ENCODE measurements around the gene INPP5A. TPM values are rescaled to one million over a fixed set of nuclear protein-coding genes. Genes with fewer than 3 reads are reported as not detected.

The INPP5A gene
- total and polyA plus RNA-seq, 9 of the 15 experiments (the other 6 are each of a cell fraction or from before 2014, with no cell fraction given) = 0.66 to 11.6 (median 7.7) TPM

- in situ Hi-C loops (cut with MboI) (no loop called here), intact Hi-C loops (cut with micrococcal nuclease) (no loop called here)
- no peaks in the 10 kb centered on the region for H3K9me3 ChIP-seq (replicated peaks; ENCODE audit: control insufficient read depth, insufficient read depth, low read depth, low read length)
- ChIA-PET CTCF (ENCODE audit: low intra/inter-chr PET ratio) (no interaction called here), POLR2A (interaction anchor here (0.6 kb wide), 1 partner anchor 210 kb away, joined by 3 read pairs; no protein-coding TSS in a partner anchor)
- H3K4me3 ChIP-seq = no peak overlapping the region
- H3K4me2 ChIP-seq (ENCODE audit: insufficient read depth, low read length) = no peak overlapping the region
- WGBS (ENCODE audit: insufficient coverage, low coverage, missing lambda C conversion rate) = no CpG with 5 or more reads among the region's 5 CpGs
- no peak for FAIRE-seq
- no peaks in the 10 kb centered on the region for H3K27me3 ChIP-seq (ENCODE audit: control insufficient read depth in 2 of 2, insufficient read depth in 2 of 2, low read length in 2 of 2)
- TF ChIP-seq ZNF41 (CRISPR knock-in tag; conservative IDR thresholded peaks at IDR 0.05) = no peak
- no peak for TF ChIP-seq REST (IDR thresholded peaks at IDR 0.05; ENCODE audit: borderline replicate concordance)
- TF ChIP-seq REST (CRISPR knock-in tag; IDR thresholded peaks at IDR 0.05; ENCODE audit: low read depth) = no peak
- no peak for TF ChIP-seq SPI1 (IDR thresholded peaks at IDR 0.05; ENCODE audit: borderline replicate concordance, low read depth, low read length)
- no peak overlapping the region for H3K27ac ChIP-seq (ENCODE audit: extremely low read depth, low read depth, low read length)
- no peaks in the 10 kb centered on the region for H3K36me3 ChIP-seq (ENCODE audit: control insufficient read depth, insufficient read depth, low read length)
- no peak for ATAC-seq
- DNase-seq (ENCODE audit: extremely low read depth in 1 of 4, low spot score in 3 of 4) = no peak
- no peaks in the 10 kb centered on the region for H3K9me1 ChIP-seq (ENCODE audit: control insufficient read depth, insufficient read depth, low read length)
- BruUV-seq (replicated peaks) = no TSS peak
- no peak overlapping the region for H2AFZ ChIP-seq (ENCODE audit: low read depth, low read length)
- no peak overlapping the region for H3K9ac ChIP-seq (ENCODE audit: insufficient read depth in 1 of 2, low read depth in 2 of 2, low read length in 2 of 2)
- H4K20me1 ChIP-seq (replicated peaks; ENCODE audit: control insufficient read depth, insufficient read depth, low read length) = no peaks in the 10 kb centered on the region
- H3K4me1 ChIP-seq (replicated peaks in 1 of 2; ENCODE audit: control insufficient read depth in 2 of 2, insufficient read depth in 2 of 2, low read length in 2 of 2) = peaks cover 0 to 40% of the 10 kb centered on the region in 2 experiments; a peak in 2 of 5 replicates
- no peaks in the 10 kb centered on the region; the same call in 2 of the 3 replicates for H3K79me2 ChIP-seq (ENCODE audit: control insufficient read depth, insufficient read depth, low read length)
Observed at GRCh38 chr10:132611026-132611910, 73.7 kb downstream of the INPP5A start.

All from K562 (cell line).